ENCODE data around the gene FNBP1. TPM values are rescaled to one million over a fixed set of nuclear protein-coding genes. Genes with fewer than 3 reads are reported as not detected.
A peak's percentile ranks its signal among the peaks of the same experiment; 100 is the strongest.

Gene FNBP1
- total and polyA plus RNA-seq, 2 donors (not counting 1 experiment from before 2014, with no cell fraction given) = 20.8 to 44.3 TPM

- Histone ChIP-seq H3K36me3 (ENCODE audit: control insufficient read depth, insufficient read depth, low read length) (peaks cover 8% of the 10 kb centered on the region), H3K9ac (ENCODE audit: insufficient read depth, low read length) (no peak overlapping the region), H3K27ac (ENCODE audit: insufficient read depth, low read length) (no peak overlapping the region), H3K9me3 (ENCODE audit: control insufficient read depth, insufficient read depth, low read depth, low read length) (no peaks in the 10 kb centered on the region), H3K4me2 (ENCODE audit: extremely low read depth, insufficient read depth, low read length) (no peak overlapping the region), H3K4me1 (ENCODE audit: control insufficient read depth, extremely low read depth, insufficient read depth, low read length) (peaks cover 10% of the 10 kb centered on the region), H3K4me3 (replicated peaks in 1 of 4; ENCODE audit: control extremely low read depth in 1 of 4, insufficient read depth in 1 of 4, low read depth in 3 of 4, low read length in 4 of 4) (no peak overlapping the region), H3K79me2 (ENCODE audit: control insufficient read depth, insufficient read depth, low read length) (no peaks in the 10 kb centered on the region), H3K27me3 (ENCODE audit: control insufficient read depth, insufficient read depth, low read length) (no peaks in the 10 kb centered on the region), H2AFZ (ENCODE audit: low read length) (no peak overlapping the region), H4K20me1 (ENCODE audit: control insufficient read depth, extremely low read depth, insufficient read depth, low read length) (no peaks in the 10 kb centered on the region)
- TF ChIP-seq CTCF (conservative IDR thresholded peaks at IDR 0.05 in 1 of 2, IDR thresholded peaks at IDR 0.05 in 1 of 2; ENCODE audit: low read depth in 1 of 2, low read length in 2 of 2) (no peak), EZH2 (IDR thresholded peaks at IDR 0.05; ENCODE audit: low read length, missing control alignments) (no peak)
- DNase-seq (ENCODE audit: low read depth in 2 of 2) = peak; percentile 9 to 28
These were observed 162.1 kb downstream of the FNBP1 start for GRCh38 chr9:129880654-129881546.

GRCh38 chr9:129879991-129880653 is 162.9 kb downstream of the FNBP1 start:
- H3K27me3 ChIP-seq (ENCODE audit: control insufficient read depth, insufficient read depth, low read length) = no peaks in the 10 kb centered on the region
- TF ChIP-seq EZH2 (IDR thresholded peaks at IDR 0.05; ENCODE audit: low read length, missing control alignments) (no peak), CTCF (conservative IDR thresholded peaks at IDR 0.05 in 1 of 2, IDR thresholded peaks at IDR 0.05 in 1 of 2; ENCODE audit: low read depth in 1 of 2, low read length in 2 of 2) (no peak)

GRCh38 chr9:129879103-129879699 is 163.8 kb downstream of the FNBP1 start:
- no peaks in the 10 kb centered on the region for H3K79me2 ChIP-seq (ENCODE audit: control insufficient read depth, insufficient read depth, low read length)
- H3K4me1 ChIP-seq (ENCODE audit: control insufficient read depth, extremely low read depth, insufficient read depth, low read length) = peaks cover 1% of the 10 kb centered on the region
- no peak for TF ChIP-seq CTCF (conservative IDR thresholded peaks at IDR 0.05 in 1 of 2, IDR thresholded peaks at IDR 0.05 in 1 of 2; ENCODE audit: low read depth in 1 of 2, low read length in 2 of 2)
- no peak for TF ChIP-seq EZH2 (IDR thresholded peaks at IDR 0.05; ENCODE audit: low read length, missing control alignments)

More at GRCh38 chr9:129879991-129880653, 162.9 kb downstream of the FNBP1 start:
- H3K4me2 ChIP-seq (ENCODE audit: extremely low read depth, insufficient read depth, low read length) = no peak overlapping the region
- H4K20me1 ChIP-seq (ENCODE audit: control insufficient read depth, extremely low read depth, insufficient read depth, low read length) = no peaks in the 10 kb centered on the region
- no peaks in the 10 kb centered on the region for H3K9me3 ChIP-seq (ENCODE audit: control insufficient read depth, insufficient read depth, low read depth, low read length)
- H3K9ac ChIP-seq (ENCODE audit: insufficient read depth, low read length) = no peak overlapping the region
- no peaks in the 10 kb centered on the region for H3K79me2 ChIP-seq (ENCODE audit: control insufficient read depth, insufficient read depth, low read length)
- H3K27ac ChIP-seq (ENCODE audit: insufficient read depth, low read length) = no peak overlapping the region
- peaks cover 11% of the 10 kb centered on the region for H3K36me3 ChIP-seq (ENCODE audit: control insufficient read depth, insufficient read depth, low read length)
- no peak overlapping the region for H3K4me3 ChIP-seq (replicated peaks in 1 of 4; ENCODE audit: control extremely low read depth in 1 of 4, insufficient read depth in 1 of 4, low read depth in 3 of 4, low read length in 4 of 4)
- no peak for DNase-seq (ENCODE audit: low read depth in 2 of 2)
- peaks cover 9% of the 10 kb centered on the region for H3K4me1 ChIP-seq (ENCODE audit: control insufficient read depth, extremely low read depth, insufficient read depth, low read length)
- no peak overlapping the region for H2AFZ ChIP-seq (ENCODE audit: low read length)

More at GRCh38 chr9:129879103-129879699, 163.8 kb downstream of the FNBP1 start:
- H3K4me2 ChIP-seq (ENCODE audit: extremely low read depth, insufficient read depth, low read length) = no peak overlapping the region
- H2AFZ ChIP-seq (ENCODE audit: low read length) = no peak overlapping the region
- DNase-seq (ENCODE audit: low read depth in 2 of 2) = no peak
- H3K4me3 ChIP-seq (replicated peaks in 1 of 4; ENCODE audit: control extremely low read depth in 1 of 4, insufficient read depth in 1 of 4, low read depth in 3 of 4, low read length in 4 of 4) = no peak overlapping the region
- no peak overlapping the region for H3K9ac ChIP-seq (ENCODE audit: insufficient read depth, low read length)
- H3K36me3 ChIP-seq (ENCODE audit: control insufficient read depth, insufficient read depth, low read length) = peaks cover 11% of the 10 kb centered on the region
- H3K9me3 ChIP-seq (ENCODE audit: control insufficient read depth, insufficient read depth, low read depth, low read length) = no peaks in the 10 kb centered on the region
- H3K27me3 ChIP-seq (ENCODE audit: control insufficient read depth, insufficient read depth, low read length) = no peaks in the 10 kb centered on the region
- H4K20me1 ChIP-seq (ENCODE audit: control insufficient read depth, extremely low read depth, insufficient read depth, low read length) = no peaks in the 10 kb centered on the region
- no peak overlapping the region for H3K27ac ChIP-seq (ENCODE audit: insufficient read depth, low read length)

Data from fibroblast of lung (primary cell).